ENCODE measurements around the gene MYO1F.

DNA sequence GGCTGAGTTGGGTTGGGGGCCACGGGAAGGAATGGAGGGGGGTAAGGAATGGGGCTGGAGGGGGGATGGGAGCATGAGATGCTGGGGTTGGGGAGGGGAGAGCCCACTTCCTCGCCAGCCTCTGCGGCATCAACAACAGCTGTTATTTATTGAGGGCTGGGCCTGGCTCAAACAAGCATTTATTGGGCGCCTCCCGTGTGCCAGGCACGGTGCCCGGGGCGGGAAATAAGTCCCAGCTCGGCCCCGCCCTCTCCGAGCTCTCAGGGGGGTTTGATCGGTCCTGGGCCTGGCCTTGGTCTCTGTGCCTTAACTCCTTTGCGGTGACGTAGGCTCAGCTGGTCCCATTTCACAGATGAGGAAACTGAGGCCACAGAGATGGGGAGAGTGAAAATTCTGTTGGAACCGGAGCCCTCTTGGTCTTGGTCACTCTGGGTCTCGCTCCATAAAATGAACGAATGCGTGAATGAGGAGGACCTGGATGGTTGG lies 34.2 kb upstream of the MYO1F start:
- TF ChIP-seq TAF1 (IDR thresholded peaks at IDR 0.05; ENCODE audit: borderline replicate concordance, low read depth, low read length) (no peak), POLR2AphosphoS5 (IDR thresholded peaks at IDR 0.05; ENCODE audit: low read depth, low read length) (no peak)

Measured in GM12892 (cell line).